H1 (cell line): ENCODE results near the gene LRP5. TPM values are rescaled to one million over a fixed set of nuclear protein-coding genes. Genes with fewer than 3 reads are reported as not detected.

Experiments used
- CTCF ChIA-PET: fragments of 300-600 bp; sonication (Branson Sonifier 250); formaldehyde crosslinking; loops from one replicate; lab custom pipeline; 2021; ENCODE audit not compliant: partially characterized antibody; lab: Charles Lee
- POLR2A ChIA-PET: fragments of 300-600 bp; sonication (Branson Sonifier 250); formaldehyde crosslinking; loops from one replicate; lab custom pipeline; 2021; ENCODE audit warnings: inconsistent platforms; ENCODE audit not compliant: partially characterized antibody; lab: Charles Lee
- DNase-seq, 2 experiments: peaks; one replicate each; pipeline versions ENCODE4 v3.0.0 to v3.0.0-alpha.2; 2010 to 2022; ENCODE audit warnings: low spot score in 2 of 2, low read depth in 1 of 2, mixed read lengths in 1 of 2
- FAIRE-seq: peaks from 2 replicates; lab custom pipeline; 2011; peaks lifted over from hg19 to GRCh38; lab: Jason Lieb, UNC
- H2AFZ ChIP-seq: 2 replicates; pipeline ENCODE4 v1.8.1; 2012; ENCODE audit warnings: low read length, inconsistent platforms
- H2AK5ac ChIP-seq: 2 replicates; pipeline ENCODE4 v1.6.1; 2013; ENCODE audit warnings: low read depth, low read length
- H2BK120ac ChIP-seq: replicated peaks from 2 replicates; pipeline ENCODE3; 2013; ENCODE audit warnings: low read depth, low read length, inconsistent platforms
- H2BK12ac ChIP-seq: 2 replicates; pipeline ENCODE4 v1.6.1; 2013; ENCODE audit warnings: low read depth, low read length
- H2BK15ac ChIP-seq: 2 replicates; pipeline ENCODE4 v1.6.1; 2013; ENCODE audit warnings: low read length
- H2BK20ac ChIP-seq: 2 replicates; pipeline ENCODE4 v1.6.1; 2013; ENCODE audit warnings: low read length
- H2BK5ac ChIP-seq: 2 replicates; pipeline ENCODE4 v1.6.1; 2013; ENCODE audit warnings: low read depth, low read length
- H3K14ac ChIP-seq: 2 replicates; pipeline ENCODE4 v1.6.1; 2013; ENCODE audit warnings: inconsistent platforms; ENCODE audit not compliant: insufficient read length
- H3K18ac ChIP-seq: 2 replicates; pipeline ENCODE4 v1.6.1; 2013; ENCODE audit warnings: low read length; ENCODE audit errors: extremely low read depth
- H3K23ac ChIP-seq: 2 replicates; pipeline ENCODE4 v1.6.1; 2013; ENCODE audit warnings: inconsistent platforms; ENCODE audit not compliant: insufficient read length
- H3K23me2 ChIP-seq: 2 replicates; pipeline ENCODE4 v1.6.1; 2013; ENCODE audit warnings: low read depth, low read length
- H3K27ac ChIP-seq: 2 replicates; pipeline ENCODE4 v1.6.1; 2011; ENCODE audit warnings: low read depth, low read length, inconsistent platforms
- H3K27me3 ChIP-seq, 4 experiments: replicated peaks in 1 of 4; 1 replicate in 1 of 4; 2 replicates in 3 of 4; pipeline versions ENCODE4 v1.6.1 to v1.8.1; 2011 to 2013; ENCODE audit warnings: low read length in 3 of 4, mild to moderate bottlenecking in 3 of 4, inconsistent platforms in 2 of 4, mixed read lengths in 2 of 4, moderate library complexity in 1 of 4; ENCODE audit not compliant: control insufficient read depth in 3 of 4, insufficient read depth in 3 of 4; ENCODE audit errors: extremely low read depth in 1 of 4
- H3K36me3 ChIP-seq, 4 experiments: 2 replicates each; pipeline versions ENCODE4 v1.6.1 to v1.8.1; 2011 to 2013; ENCODE audit warnings: mild to moderate bottlenecking in 4 of 4, low read length in 3 of 4, moderate library complexity in 2 of 4, control low read depth in 1 of 4, inconsistent platforms in 1 of 4; ENCODE audit not compliant: insufficient read depth in 4 of 4, control insufficient read depth in 2 of 4
- H3K4ac ChIP-seq: replicated peaks from 2 replicates; pipeline ENCODE3; 2013; ENCODE audit warnings: low read length, low read depth, mixed read lengths, inconsistent platforms; ENCODE audit not compliant: insufficient read length
- H3K4me1 ChIP-seq, 4 experiments: replicated peaks in 1 of 4; 1 replicate in 1 of 4; 2 replicates in 3 of 4; pipeline versions ENCODE4 v1.6.1 to v1.8.1; 2011 to 2013; ENCODE audit warnings: low read length in 3 of 4, inconsistent platforms in 2 of 4, mixed read lengths in 1 of 4; ENCODE audit not compliant: insufficient read depth in 4 of 4, control insufficient read depth in 3 of 4
- H3K4me2 ChIP-seq, 2 experiments: 2 replicates each; pipeline versions ENCODE4 v1.6.1 to v1.8.1; 2011 to 2013; ENCODE audit warnings: low read depth in 2 of 2, low read length in 2 of 2, control low read depth in 1 of 2, inconsistent platforms in 1 of 2, mild to moderate bottlenecking in 1 of 2; ENCODE audit not compliant: insufficient read depth in 1 of 2
- H3K4me3 ChIP-seq, 4 experiments: fragments of 200-600, 300-600 bp in 1 of 4; sonication (generic), shearing (Covaris generic), sonication (Bioruptor Twin) in 1 of 4; 2 replicates each; pipeline versions ENCODE4 v1.5.1 to v1.8.1; 2011 to 2016; ENCODE audit warnings: low read length in 4 of 4, low read depth in 3 of 4, control low read depth in 2 of 4, inconsistent platforms in 2 of 4, mild to moderate bottlenecking in 2 of 4, mixed read lengths in 1 of 4, moderate library complexity in 1 of 4; ENCODE audit not compliant: insufficient read depth in 2 of 4; ENCODE audit errors: extremely low read depth in 1 of 4
- H3K56ac ChIP-seq: replicated peaks from 2 replicates; pipeline ENCODE3; 2013; ENCODE audit warnings: low read depth, mild to moderate bottlenecking, mixed read lengths, low read length, inconsistent platforms; ENCODE audit not compliant: insufficient read length
- H3K79me1 ChIP-seq: 2 replicates; pipeline ENCODE4 v1.6.1; 2013; ENCODE audit warnings: low read depth, low read length, control low read depth
- H3K79me2 ChIP-seq, 2 experiments: 2 replicates each; pipeline versions ENCODE4 v1.6.1 to v1.8.1; 2012 to 2013; ENCODE audit warnings: low read length in 2 of 2, mild to moderate bottlenecking in 2 of 2, inconsistent platforms in 1 of 2; ENCODE audit not compliant: insufficient read depth in 2 of 2, control insufficient read depth in 1 of 2
- H3K9ac ChIP-seq, 4 experiments: replicated peaks in 1 of 4; 1 replicate in 1 of 4; 2 replicates in 3 of 4; pipeline versions ENCODE4 v1.6.1 to v1.8.1; 2011 to 2013; ENCODE audit warnings: low read depth in 3 of 4, low read length in 3 of 4, control low read depth in 2 of 4, mild to moderate bottlenecking in 2 of 4, moderate library complexity in 2 of 4, inconsistent platforms in 1 of 4; ENCODE audit errors: extremely low read depth in 1 of 4
- H3K9me3 ChIP-seq, 2 experiments: 2 replicates each; pipeline versions ENCODE4 v1.6.1 to v1.8.1; 2012 to 2013; ENCODE audit warnings: mild to moderate bottlenecking in 2 of 2, moderate library complexity in 2 of 2, control low read depth in 1 of 2, inconsistent platforms in 1 of 2, low read depth in 1 of 2, low read length in 1 of 2, mixed read lengths in 1 of 2; ENCODE audit not compliant: insufficient read depth in 2 of 2
- H4K20me1 ChIP-seq, 2 experiments: replicated peaks in 1 of 2; 2 replicates each; pipeline versions ENCODE3 to v1.8.1; 2011 to 2013; ENCODE audit warnings: inconsistent platforms in 2 of 2, low read length in 2 of 2, mild to moderate bottlenecking in 1 of 2; ENCODE audit not compliant: insufficient read depth in 2 of 2, control insufficient read depth in 1 of 2
- H4K5ac ChIP-seq: 2 replicates; pipeline ENCODE4 v1.6.1; 2013; ENCODE audit warnings: low read length, low read depth, mixed read lengths, inconsistent platforms; ENCODE audit not compliant: insufficient read length
- H4K8ac ChIP-seq: 2 replicates; pipeline ENCODE4 v1.8.0; 2013; ENCODE audit warnings: mild to moderate bottlenecking, moderate library complexity, low read length, inconsistent platforms; ENCODE audit not compliant: insufficient read depth; ENCODE audit errors: extremely low read depth
- H4K91ac ChIP-seq: replicated peaks from 2 replicates; pipeline ENCODE3; 2013; ENCODE audit warnings: low read length, mixed read lengths, inconsistent platforms; ENCODE audit not compliant: insufficient read length
- BCL11A ChIP-seq, 2 experiments: IDR thresholded peaks; one replicate each; pipeline ENCODE4 v1.6.1; 2011; ENCODE audit warnings: low read depth in 2 of 2, low read length in 2 of 2, mild to moderate bottlenecking in 2 of 2
- CREB1 ChIP-seq: IDR thresholded peaks from 2 replicates; pipeline ENCODE4 v1.6.1; 2012; ENCODE audit warnings: inconsistent platforms
- EGR1 ChIP-seq: IDR thresholded peaks from 2 replicates; pipeline ENCODE4 v1.6.1; 2011; ENCODE audit warnings: low read depth, low read length, borderline replicate concordance
- GTF2F1 ChIP-seq: IDR thresholded peaks from 2 replicates; pipeline ENCODE4 v1.6.1; 2012; ENCODE audit warnings: low read depth, low read length, improper control_type of control experiment, borderline replicate concordance
- HDAC2 ChIP-seq, 2 experiments: fragments of 300-600 bp in 1 of 2; sonication (generic) in 1 of 2; IDR thresholded peaks; 2 replicates each; pipeline ENCODE4 v1.6.1; 2011 to 2012; ENCODE audit warnings: low read depth in 2 of 2, low read length in 2 of 2, mild to moderate bottlenecking in 2 of 2, moderate library complexity in 2 of 2, borderline replicate concordance in 1 of 2, inconsistent platforms in 1 of 2
- HDAC6 ChIP-seq: IDR thresholded peaks from one replicate; pipeline ENCODE4 v1.7.1; 2012; ENCODE audit warnings: low read depth, mild to moderate bottlenecking, inconsistent platforms, low read length, moderate library complexity
- MAFK ChIP-seq: IDR thresholded peaks from 2 replicates; pipeline ENCODE4 v1.6.1; 2012; ENCODE audit warnings: low read depth, mild to moderate bottlenecking, improper control_type of control experiment, low read length
- POLR2AphosphoS5 ChIP-seq: IDR thresholded peaks from 2 replicates; pipeline ENCODE4 v1.6.1; 2011; ENCODE audit warnings: low read depth, low read length
- SIRT6 ChIP-seq: IDR thresholded peaks from one replicate; pipeline ENCODE4 v1.7.1; 2012; ENCODE audit warnings: low read length, inconsistent platforms
- TAF1 ChIP-seq: IDR thresholded peaks from 2 replicates; pipeline ENCODE4 v1.6.1; 2011; ENCODE audit warnings: mild to moderate bottlenecking, low read depth, low read length
- TBP ChIP-seq: IDR thresholded peaks from 2 replicates; pipeline ENCODE4 v1.6.1; 2011; ENCODE audit warnings: low read depth, low read length, improper control_type of control experiment
- TCF12 ChIP-seq: IDR thresholded peaks from 2 replicates; pipeline ENCODE4 v1.6.1; 2011; ENCODE audit warnings: low read depth, mild to moderate bottlenecking, low read length
- WGBS, 2 experiments: shearing (Covaris generic) in 1 of 2; methylation state at CpG; one replicate each; pipeline versions ENCODE4 v1.1.6 to v1.1.7; 2013 to 2015; ENCODE audit warnings: low lambda C conversion rate in 2 of 2, mixed read lengths in 2 of 2, inconsistent platforms in 1 of 2, low coverage in 1 of 2, missing lambda C conversion rate in 1 of 2; ENCODE audit not compliant: insufficient replicate concordance in 2 of 2, insufficient coverage in 1 of 2, insufficient read length in 1 of 2; ENCODE audit errors: extremely low coverage in 1 of 2, missing lambda C conversion rate in 1 of 2; 5-methylcytosine and 5-hydroxymethylcytosine counted together
- polyA plus RNA-seq, 7 experiments: library from polyadenylated mRNA; depleted of rRNA in 3 of 7; stranded (reverse) in 5 of 7; unstranded in 2 of 7; fragments of >200 nt in 5 of 7; fragments of 200-250 nt in 2 of 7; gene quantifications; 1 replicate in 5 of 7; 2 replicates in 1 of 7; 4 replicates in 1 of 7; pipeline versions ENCODE4 v1.2.1 to v1.2.3, GENCODE V29; 2011 to 2013; ENCODE audit warnings: missing spikeins in 2 of 7, mixed read lengths in 2 of 7
- total RNA-seq: library from RNA; stranded (reverse); fragmentation: NEBNext Ultra II Directional; extraction: Animal tissue kit (Norgen Biotek cat#: 25700); gene quantifications from 2 replicates; pipeline ENCODE4 v1.2.1, GENCODE V29; 2021
- TF ChIP-seq, protein P1 (sequence below): IDR thresholded peaks from 2 replicates; pipeline ENCODE4 v1.6.1; 2011; ENCODE audit warnings: low read length, improper control_type of control experiment

Gene LRP5
- total and polyA plus RNA-seq, 2 of the 8 experiments (the other 6 are each of a cell fraction or from before 2014, with no cell fraction given) = 19.0 to 38.9 TPM

DNA sequence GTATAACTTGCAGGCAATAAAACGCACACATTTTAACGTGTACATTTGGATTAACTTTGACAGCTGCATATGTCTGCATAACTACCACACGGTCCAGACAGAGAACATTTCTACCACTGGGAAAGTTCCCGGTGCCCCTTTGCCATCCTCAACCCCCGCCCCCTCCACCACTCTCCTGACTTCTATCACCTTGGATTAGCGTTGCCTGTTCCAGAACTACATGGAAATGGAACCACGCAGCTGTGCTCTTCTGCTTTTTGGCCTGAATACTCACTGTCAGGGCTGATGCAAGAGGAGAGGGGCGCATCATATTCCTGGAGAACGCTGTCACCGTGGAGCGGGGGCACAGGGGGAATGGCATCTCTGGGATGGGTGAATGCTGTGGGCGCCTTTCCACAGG is 62.1 kb downstream of the LRP5 start:
- no peak overlapping the region for H4K5ac ChIP-seq
- H3K23me2 ChIP-seq = no peaks in the 10 kb centered on the region
- POLR2A ChIA-PET = interaction anchor here (1.2 to 1.7 kb wide), 2 partner anchors 22 to 31 kb away, joined by 3 to 5 read pairs; no protein-coding TSS in a partner anchor
- no peak overlapping the region for H3K4me2 ChIP-seq
- H3K27ac ChIP-seq = peak overlapping the region; percentile 2; the same call in 1 of the 2 replicates
- no peak overlapping the region for H2BK5ac ChIP-seq
- no peak overlapping the region for H2BK120ac ChIP-seq
- H3K9me3 ChIP-seq = no peaks in the 10 kb centered on the region; a peak in 1 of 4 replicates
- H2BK15ac ChIP-seq = no peak overlapping the region
- H2AK5ac ChIP-seq = no peak overlapping the region
- H3K14ac ChIP-seq = no peak overlapping the region
- FAIRE-seq (no peak), DNase-seq (no peak)
- no peak overlapping the region for H3K56ac ChIP-seq
- no peak overlapping the region for H2AFZ ChIP-seq
- no peak overlapping the region for H3K4ac ChIP-seq
- no peak overlapping the region for H3K18ac ChIP-seq
- CTCF ChIA-PET = interaction anchor here (0.7 to 3.4 kb wide), 9 partner anchors 8 to 117 kb away, joined by 3 to 19 read pairs (median 4); no protein-coding TSS in a partner anchor
- no peak overlapping the region for H2BK12ac ChIP-seq
- H3K79me2 ChIP-seq = no peaks in the 10 kb centered on the region
- H3K4me3 ChIP-seq = no peak overlapping the region
- H3K23ac ChIP-seq = no peak overlapping the region
- H3K27me3 ChIP-seq = no peaks in the 10 kb centered on the region
- 92% methylated on average over 12 of the region's 12 CpGs; no CpG with 5 or more reads in 1 of the 2 experiments for WGBS, 2 experiments
- no peak overlapping the region for H4K91ac ChIP-seq
- H4K20me1 ChIP-seq = peaks cover 0 to 1% of the 10 kb centered on the region in 2 experiments
- H2BK20ac ChIP-seq = no peak overlapping the region
- H3K4me1 ChIP-seq = no peaks in the 10 kb centered on the region
- H4K8ac ChIP-seq = no peak overlapping the region
- 0 out of 8 replicates have a peak, but pooled peaks cover 0 to 4% (median 0%) of the 10 kb centered on the region in 4 experiments for H3K36me3 ChIP-seq
- H3K9ac ChIP-seq = no peak overlapping the region
- no peaks in the 10 kb centered on the region; the same call in 1 of the 2 replicates for H3K79me1 ChIP-seq
- TF ChIP-seq MAFK (no peak), EGR1 (no peak), POLR2AphosphoS5 (no peak), HDAC6 (no peak), GTF2F1 (no peak), TBP (no peak), TAF1 (no peak), HDAC2 (IDR thresholded peaks at IDR 0.05; ENCODE audit: borderline replicate concordance in 1 of 2, low read depth in 2 of 2, low read length in 2 of 2) (no peak), BCL11A (IDR thresholded peaks at IDR 0.05; ENCODE audit: low read depth in 2 of 2, low read length in 2 of 2) (no peak), SIRT6 (no peak), CREB1 (no peak), TCF12 (no peak)
- TF ChIP-seq, protein P1, sequence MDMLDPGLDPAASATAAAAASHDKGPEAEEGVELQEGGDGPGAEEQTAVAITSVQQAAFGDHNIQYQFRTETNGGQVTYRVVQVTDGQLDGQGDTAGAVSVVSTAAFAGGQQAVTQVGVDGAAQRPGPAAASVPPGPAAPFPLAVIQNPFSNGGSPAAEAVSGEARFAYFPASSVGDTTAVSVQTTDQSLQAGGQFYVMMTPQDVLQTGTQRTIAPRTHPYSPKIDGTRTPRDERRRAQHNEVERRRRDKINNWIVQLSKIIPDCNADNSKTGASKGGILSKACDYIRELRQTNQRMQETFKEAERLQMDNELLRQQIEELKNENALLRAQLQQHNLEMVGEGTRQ = no peak
